HepG2 (cell line): ENCODE results near the gene TELO2. TPM values are rescaled to one million over a fixed set of nuclear protein-coding genes. Genes with fewer than 3 reads are reported as not detected.

Source experiments
- PBX2 ChIP-seq: IDR thresholded peaks from 2 replicates; pipeline ENCODE4 v1.6.1; 2016; ENCODE audit warnings: control low read depth
- RFX3 ChIP-seq: IDR thresholded peaks from 2 replicates; pipeline ENCODE4 v1.6.1; 2016; ENCODE audit warnings: missing biosample characterization, missing genetic modification reagents
- STAT6 ChIP-seq: sonication (generic); formaldehyde crosslinking; IDR thresholded peaks from 2 replicates; pipeline ENCODE4 v1.4.0; 2020; ENCODE audit warnings: missing genetic modification reagents, mild to moderate bottlenecking, borderline replicate concordance
- ZNF646 ChIP-seq: sonication (generic); formaldehyde crosslinking; IDR thresholded peaks from 2 replicates; pipeline ENCODE4 v1.9.0; 2021; ENCODE audit warnings: mild to moderate bottlenecking, missing genetic modification reagents
- polyA plus RNA-seq, 8 experiments: library from polyadenylated mRNA; depleted of rRNA in 3 of 8; stranded (reverse) in 7 of 8; unstranded in 1 of 8; fragments of >200 nt; fragmentation: Illumina TruSeq in 4 of 8; extraction: Trizol in 4 of 8; gene quantifications; 2 replicates each; pipeline versions ENCODE4 v1.2.1 to v1.2.3, GENCODE V29; 2011 to 2016; ENCODE audit warnings: low read depth in 4 of 8, missing spikeins in 1 of 8, mixed read lengths in 1 of 8; ENCODE audit not compliant: insufficient read depth in 1 of 8
- total RNA-seq, 5 experiments: library from RNA; depleted of rRNA; stranded (reverse); fragments of >200 nt; fragmentation: Illumina TruSeq; extraction: Trizol; gene quantifications; 2 replicates each; pipeline ENCODE4 v1.2.3, GENCODE V29; 2016; ENCODE audit warnings: low read depth in 1 of 5

The TELO2 gene
- total and polyA plus RNA-seq, 2 of the 13 experiments (the other 11 are each of a cell fraction or from before 2014, with no cell fraction given): 10.1 to 17.9 TPM

- TF ChIP-seq PBX2 (CRISPR knock-in tag): no peak
- TF ChIP-seq RFX3: no peak
- no peak for TF ChIP-seq ZNF646 (CRISPR knock-in tag)
- TF ChIP-seq STAT6 (CRISPR knock-in tag): no peak
These were observed 48.4 kb downstream of the TELO2 start (continued) for GRCh38 chr16:1541293-1542165.
